OCI-LY3 (cell line): Measurements from ENCODE around the gene CD83.

Experiments
- H2AFZ ChIP-seq: fragments of 200-600, 300-600 bp; shearing (Covaris generic); 2 replicates; pipeline ENCODE4 v1.6.0; 2014; ENCODE audit warnings: antibody characterized with exemption, low read depth, low read length
- H3K27ac ChIP-seq: fragments of 200-600, 300-600 bp; sonication (generic); 2 replicates; pipeline ENCODE4 v1.5.1; 2014; ENCODE audit warnings: mild to moderate bottlenecking, low read length, moderate library complexity, mixed read lengths
- H3K27me3 ChIP-seq: fragments of 200-600, 300-600 bp; sonication (generic); 2 replicates; pipeline ENCODE4 v1.6.1; 2014; ENCODE audit warnings: low read depth, low read length, mixed read lengths
- H3K36me3 ChIP-seq: fragments of 200-600, 300-600 bp; sonication (generic); replicated peaks from 2 replicates; pipeline ENCODE3; 2014; ENCODE audit warnings: low read depth, low read length, mixed read lengths
- H3K4me1 ChIP-seq: fragments of 300-600, 200-600 bp; sonication (generic); 2 replicates; pipeline ENCODE4 v1.6.1; 2014; ENCODE audit warnings: low read length, mixed read lengths
- H3K4me2 ChIP-seq: fragments of 200-600, 300-600 bp; sonication (generic); 2 replicates; pipeline ENCODE4 v1.6.1; 2014; ENCODE audit warnings: low read length, mixed read lengths
- H3K4me3 ChIP-seq: fragments of 300-600, 200-600 bp; sonication (generic); 2 replicates; pipeline ENCODE4 v1.5.1; 2014; ENCODE audit warnings: antibody characterized with exemption, mild to moderate bottlenecking, low read length, moderate library complexity
- H3K79me2 ChIP-seq: fragments of 300-600, 200-600 bp; shearing (Covaris generic); 2 replicates; pipeline ENCODE4 v1.6.1; 2014; ENCODE audit warnings: mild to moderate bottlenecking, low read length, mixed read lengths
- H3K9ac ChIP-seq: fragments of 300-600, 200-600 bp; shearing (Covaris generic); 2 replicates; pipeline ENCODE4 v1.6.0; 2014; ENCODE audit warnings: mild to moderate bottlenecking, low read length, moderate library complexity
- H3K9me3 ChIP-seq: fragments of 200-600, 300-600 bp; shearing (Covaris generic); 2 replicates; pipeline ENCODE4 v1.6.1; 2014; ENCODE audit warnings: low read length, mixed read lengths; ENCODE audit not compliant: insufficient read depth
- H4K20me1 ChIP-seq: fragments of 200-600, 300-600 bp; sonication (generic); 2 replicates; pipeline ENCODE4 v1.6.1; 2016; ENCODE audit warnings: low read length, mixed read lengths; ENCODE audit not compliant: insufficient read depth
- EZH2phosphoT487 ChIP-seq: fragments of 200-600 bp; shearing (Covaris generic); IDR thresholded peaks from 2 replicates; pipeline ENCODE4 v1.6.1; 2018; ENCODE audit warnings: antibody characterized with exemption, mixed run types, low read depth
- TF ChIP-seq, protein P1 (sequence below): fragments of 200-600, 300-600 bp; sonication (generic); IDR thresholded peaks from 2 replicates; pipeline ENCODE4 v1.5.1; 2014; ENCODE audit warnings: antibody characterized with exemption, low read length, low read depth

Gene CD83

DNA sequence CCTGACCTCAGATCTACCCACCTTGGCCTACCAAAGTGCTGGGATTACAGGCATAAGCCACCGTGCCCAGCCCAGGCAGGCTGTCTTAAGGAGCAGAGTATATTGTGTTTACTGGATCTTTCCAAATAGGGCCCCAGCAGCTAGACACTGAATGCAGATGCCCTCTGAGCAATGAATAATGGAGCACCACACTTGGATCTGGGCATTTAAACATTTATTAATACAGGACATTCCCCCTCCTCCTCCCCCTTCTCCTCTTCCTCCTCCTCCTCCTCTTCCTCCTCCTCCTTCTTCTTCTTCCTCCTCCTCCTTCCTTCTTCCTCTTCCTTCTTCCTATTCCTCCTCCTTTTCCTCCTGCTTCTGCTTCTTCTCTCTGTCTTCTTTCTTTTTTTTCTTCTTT is 34.2 kb downstream of the CD83 start:
- Histone ChIP-seq H3K79me2 (peaks cover 22% of the 10 kb centered on the region), H3K4me1 (peaks cover 38% of the 10 kb centered on the region), H3K4me2 (no peak overlapping the region), H3K9me3 (no peaks in the 10 kb centered on the region), H3K27ac (no peak overlapping the region), H2AFZ (no peak overlapping the region), H4K20me1 (peaks cover 16% of the 10 kb centered on the region; the same call in 1 of the 2 replicates), H3K36me3 (peaks cover 18% of the 10 kb centered on the region), H3K27me3 (no peaks in the 10 kb centered on the region), H3K4me3 (no peak overlapping the region), H3K9ac (no peak overlapping the region)
- no peak for TF ChIP-seq EZH2phosphoT487
- TF ChIP-seq, protein P1, sequence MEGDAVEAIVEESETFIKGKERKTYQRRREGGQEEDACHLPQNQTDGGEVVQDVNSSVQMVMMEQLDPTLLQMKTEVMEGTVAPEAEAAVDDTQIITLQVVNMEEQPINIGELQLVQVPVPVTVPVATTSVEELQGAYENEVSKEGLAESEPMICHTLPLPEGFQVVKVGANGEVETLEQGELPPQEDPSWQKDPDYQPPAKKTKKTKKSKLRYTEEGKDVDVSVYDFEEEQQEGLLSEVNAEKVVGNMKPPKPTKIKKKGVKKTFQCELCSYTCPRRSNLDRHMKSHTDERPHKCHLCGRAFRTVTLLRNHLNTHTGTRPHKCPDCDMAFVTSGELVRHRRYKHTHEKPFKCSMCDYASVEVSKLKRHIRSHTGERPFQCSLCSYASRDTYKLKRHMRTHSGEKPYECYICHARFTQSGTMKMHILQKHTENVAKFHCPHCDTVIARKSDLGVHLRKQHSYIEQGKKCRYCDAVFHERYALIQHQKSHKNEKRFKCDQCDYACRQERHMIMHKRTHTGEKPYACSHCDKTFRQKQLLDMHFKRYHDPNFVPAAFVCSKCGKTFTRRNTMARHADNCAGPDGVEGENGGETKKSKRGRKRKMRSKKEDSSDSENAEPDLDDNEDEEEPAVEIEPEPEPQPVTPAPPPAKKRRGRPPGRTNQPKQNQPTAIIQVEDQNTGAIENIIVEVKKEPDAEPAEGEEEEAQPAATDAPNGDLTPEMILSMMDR = no peak

DNA sequence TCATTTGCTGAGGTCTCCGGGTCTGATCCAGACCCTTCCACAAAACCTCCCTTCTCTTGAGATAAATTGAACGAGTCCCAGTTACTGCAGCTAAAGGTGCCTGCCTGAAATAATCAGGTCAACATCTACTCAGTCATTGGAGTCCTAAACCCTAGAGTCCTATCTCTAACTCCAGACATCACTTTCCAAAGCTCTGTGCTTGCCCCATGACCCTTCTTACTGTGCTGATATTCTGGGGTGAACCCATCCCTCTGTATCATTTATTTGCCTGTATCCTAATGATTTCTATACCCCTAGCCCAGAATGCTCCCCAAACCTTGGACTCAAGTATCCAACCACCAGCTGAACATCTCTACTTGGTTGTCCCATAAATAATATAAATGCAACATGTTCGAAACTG is 35.7 kb downstream of the CD83 start:
- TF ChIP-seq, protein P1 = no peak
- TF ChIP-seq EZH2phosphoT487 = no peak
- Histone ChIP-seq H3K79me2 (peaks cover 11% of the 10 kb centered on the region), H3K9me3 (no peaks in the 10 kb centered on the region), H3K4me3 (no peak overlapping the region), H4K20me1 (peaks cover 10% of the 10 kb centered on the region; the same call in 1 of the 2 replicates), H3K27me3 (no peaks in the 10 kb centered on the region), H3K36me3 (peaks cover 12% of the 10 kb centered on the region), H3K4me1 (peaks cover 23% of the 10 kb centered on the region), H2AFZ (no peak overlapping the region), H3K9ac (no peak overlapping the region), H3K4me2 (no peak overlapping the region), H3K27ac (no peak overlapping the region)

DNA sequence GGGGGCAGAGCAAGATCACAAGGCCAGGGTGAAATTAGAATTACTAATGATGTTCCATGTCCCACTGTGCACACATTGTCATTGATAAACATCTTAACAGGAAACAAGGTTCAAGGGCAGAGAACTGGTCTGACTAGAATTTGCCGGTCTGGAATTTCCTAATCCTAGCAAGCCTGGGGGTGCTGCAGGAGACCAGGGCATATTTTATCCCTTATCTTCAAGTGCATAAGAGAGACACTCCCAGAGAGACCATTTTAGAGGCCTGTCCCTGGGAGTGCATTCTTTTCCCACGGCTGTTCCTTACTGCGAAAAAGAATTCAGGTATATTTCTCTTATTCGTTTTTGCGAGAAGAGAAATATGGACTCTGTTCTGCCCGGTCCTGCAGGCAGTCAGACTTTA is 41.5 kb downstream of the CD83 start:
- Histone ChIP-seq H3K36me3 (peaks cover 7% of the 10 kb centered on the region), H2AFZ (no peak overlapping the region), H4K20me1 (peaks cover 15% of the 10 kb centered on the region), H3K4me3 (no peak overlapping the region), H3K4me2 (no peak overlapping the region), H3K9me3 (no peaks in the 10 kb centered on the region), H3K4me1 (no peaks in the 10 kb centered on the region), H3K27me3 (no peaks in the 10 kb centered on the region), H3K27ac (no peak overlapping the region), H3K9ac (no peak overlapping the region), H3K79me2 (no peaks in the 10 kb centered on the region)
- TF ChIP-seq, protein P1 = no peak
- no peak for TF ChIP-seq EZH2phosphoT487

DNA sequence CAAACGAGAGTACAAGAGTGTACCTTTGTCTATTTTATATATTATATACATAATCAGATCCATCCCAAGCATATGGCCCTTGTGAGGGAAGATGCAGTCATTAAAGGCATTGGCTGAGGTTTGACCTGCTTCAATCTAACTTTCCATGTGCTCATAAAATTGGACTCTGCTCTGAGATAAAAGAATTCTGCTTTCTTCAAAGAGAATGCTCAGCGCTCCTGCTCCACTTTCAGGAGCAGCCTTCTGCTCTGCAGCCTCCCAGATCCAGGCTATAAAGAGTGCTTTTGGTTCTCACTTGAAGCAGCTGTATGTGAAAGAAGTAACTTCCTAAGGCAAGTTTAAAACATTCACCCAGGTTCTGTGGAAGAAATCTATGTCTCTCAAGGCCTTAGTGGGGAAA is 45.3 kb downstream of the CD83 start:
- H3K27me3 ChIP-seq = no peaks in the 10 kb centered on the region
- no peak overlapping the region for H3K27ac ChIP-seq
- peaks cover 20% of the 10 kb centered on the region for H4K20me1 ChIP-seq
- H3K36me3 ChIP-seq = peaks cover 21% of the 10 kb centered on the region
- H3K4me2 ChIP-seq = no peak overlapping the region
- H3K4me3 ChIP-seq = no peak overlapping the region
- H3K9ac ChIP-seq = no peak overlapping the region
- H3K4me1 ChIP-seq = no peaks in the 10 kb centered on the region
- H3K79me2 ChIP-seq = no peaks in the 10 kb centered on the region
- TF ChIP-seq EZH2phosphoT487 = no peak
- H2AFZ ChIP-seq = no peak overlapping the region
- H3K9me3 ChIP-seq = no peaks in the 10 kb centered on the region

DNA sequence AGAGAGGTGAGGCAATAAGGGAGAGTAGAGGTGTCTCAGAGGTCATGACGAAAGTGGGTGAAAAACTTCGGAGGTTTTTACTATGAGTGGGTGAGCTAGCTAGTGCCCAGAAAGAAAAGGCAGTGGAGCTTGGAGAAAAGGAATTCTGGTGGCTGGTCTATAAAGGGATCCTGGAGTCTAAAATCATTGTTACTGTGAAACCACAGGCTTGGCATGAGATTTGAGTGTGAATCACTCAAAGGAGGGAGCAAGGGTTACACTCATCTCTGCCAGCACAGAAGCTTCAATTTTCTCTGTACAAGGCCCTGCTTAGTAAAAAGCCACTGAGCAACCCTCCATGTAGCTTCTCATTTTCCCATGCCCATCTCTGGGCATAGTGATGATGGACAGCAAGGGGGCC is 47.5 kb downstream of the CD83 start:
- peaks cover 40% of the 10 kb centered on the region for H3K36me3 ChIP-seq
- no peak overlapping the region for H3K4me3 ChIP-seq
- H3K27me3 ChIP-seq = no peaks in the 10 kb centered on the region
- no peak overlapping the region for H3K27ac ChIP-seq
- H2AFZ ChIP-seq = no peak overlapping the region
- no peaks in the 10 kb centered on the region for H3K79me2 ChIP-seq
- peaks cover 16% of the 10 kb centered on the region for H4K20me1 ChIP-seq
- 0 out of 2 replicates have a peak, but pooled peaks cover 6% of the 10 kb centered on the region for H3K9me3 ChIP-seq
- no peaks in the 10 kb centered on the region for H3K4me1 ChIP-seq
- H3K9ac ChIP-seq = no peak overlapping the region
- H3K4me2 ChIP-seq = no peak overlapping the region
- TF ChIP-seq, protein P1 = no peak
